Measurements from ENCODE around the gene SUPT7L. TPM values are rescaled to one million over a fixed set of nuclear protein-coding genes. Genes with fewer than 3 reads are reported as not detected.

SUPT7L gene
- total and polyA plus RNA-seq, 2 of the 13 experiments (the other 11 are each of a cell fraction or from before 2014, with no cell fraction given), result 32.9 to 77.5 TPM

GRCh38 chr2:27628767-27629709 lies 34.4 kb downstream of the SUPT7L start, which contains the start of the genes CCDC121 and GPN1 (continued):
- TF ChIP-seq ZNF24 (IDR thresholded peaks at IDR 0.05), result no peak
- no peak; the same call in 1 of the 2 replicates for TF ChIP-seq ATF6 (CRISPR knock-in tag; conservative IDR thresholded peaks at IDR 0.05)
- TF ChIP-seq DBP (CRISPR knock-in tag; IDR thresholded peaks at IDR 0.05; ENCODE audit: not compliant biosample characterization), result no peak
- no peak; the same call in 1 of the 2 replicates for TF ChIP-seq BRCA1 (CRISPR knock-in tag; IDR thresholded peaks at IDR 0.05)
- TF ChIP-seq ATM (IDR thresholded peaks at IDR 0.05; ENCODE audit: borderline replicate concordance), result no peak
- TF ChIP-seq ZNF101 (CRISPR knock-in tag; IDR thresholded peaks at IDR 0.05; ENCODE audit: borderline replicate concordance, low read depth), result no peak
- TF ChIP-seq EED (CRISPR knock-in tag; IDR thresholded peaks at IDR 0.05), result peak; percentile 83
- no peak for TF ChIP-seq FOXP1 (IDR thresholded peaks at IDR 0.05)
- TF ChIP-seq FOXP1 (CRISPR knock-in tag; IDR thresholded peaks at IDR 0.05), result peak; percentile 32; the same call in 1 of the 2 replicates
- TF ChIP-seq RAD21 (CRISPR knock-in tag; IDR thresholded peaks at IDR 0.05), result peak; percentile 27; the same call in 1 of the 2 replicates
- TF ChIP-seq ZNF674 (CRISPR knock-in tag; IDR thresholded peaks at IDR 0.05; ENCODE audit: low read depth), result no peak
- TF ChIP-seq ZNF788 (CRISPR knock-in tag; IDR thresholded peaks at IDR 0.05; ENCODE audit: borderline replicate concordance), result peak; percentile 81; the same call in 1 of the 2 replicates
- no peak for TF ChIP-seq NPAS2 (CRISPR knock-in tag; IDR thresholded peaks at IDR 0.05; ENCODE audit: borderline replicate concordance)
- peak; percentile 72 for TF ChIP-seq ZHX2 (IDR thresholded peaks at IDR 0.05; ENCODE audit: low read depth)
- no peak for TF ChIP-seq ZHX2 (CRISPR knock-in tag; IDR thresholded peaks at IDR 0.05; ENCODE audit: borderline replicate concordance)
- TF ChIP-seq RXRB (CRISPR knock-in tag; IDR thresholded peaks at IDR 0.05; ENCODE audit: borderline replicate concordance), result peak; percentile 57
- TF ChIP-seq ZNF614 (CRISPR knock-in tag; IDR thresholded peaks at IDR 0.05; ENCODE audit: borderline replicate concordance), result peak; percentile 83; the same call in 1 of the 2 replicates
- peak; percentile 58 for TF ChIP-seq SPEN (CRISPR knock-in tag; IDR thresholded peaks at IDR 0.05; ENCODE audit: low read depth)
- TF ChIP-seq GRHL1 (CRISPR knock-in tag; conservative IDR thresholded peaks at IDR 0.05), result no peak
